ENCODE measurements around the gene OLR1. TPM values are rescaled to one million over a fixed set of nuclear protein-coding genes. Genes with fewer than 3 reads are reported as not detected.
"Not testable (repeated sequence)": the region's sequence is repeated elsewhere in the genome, so short reads cannot be mapped to it uniquely, and the experiment has no call there.

OLR1 gene
- total RNA-seq (10 to 100 TPM; 52.2 to 63.6 TPM), polyA plus RNA-seq (ENCODE audit: insufficient read length in 6 of 6) (1 to 10 TPM in 3 of 6 donors, under 1 TPM in 3; 0.70 to 1.2 (median 0.92) TPM)
- long read RNA-seq, donor 1, partial matches to known transcripts: 0 of 2 reads
- long read RNA-seq, donor 1, other reads (novel, unspliced or antisense): 0 of 2 reads
- long read RNA-seq, donor 2, partial matches to known transcripts: 0 of 1 reads
- long read RNA-seq, donor 2, other reads (novel, unspliced or antisense): 0 of 1 reads
- long read RNA-seq, donor 3: 0 reads
- long read RNA-seq, donor 4, transcript OLR1-201 (6 exons, 2,462 nt): major isoform, 9 of 15 reads
- long read RNA-seq, donor 4, partial matches to known transcripts: 1 of 15 reads
- long read RNA-seq, donor 4, other reads (novel, unspliced or antisense): 4 of 15 reads
- long read RNA-seq, donor 5: 0 reads
- long read RNA-seq, donor 6: 0 reads
- long read RNA-seq, donor 7: 0 reads
- long read RNA-seq, donor 8: 0 reads
- long read RNA-seq, donor 9: 0 reads
- long read RNA-seq, donor 10, partial matches to known transcripts: 1 of 4 reads
- long read RNA-seq, donor 10, other reads (novel, unspliced or antisense): 2 of 4 reads
- long read RNA-seq, donor 11, transcript OLR1-201 (6 exons, 2,462 nt): major isoform, 6 of 7 reads
- long read RNA-seq, donor 11, partial matches to known transcripts: 0 of 7 reads
- long read RNA-seq, donor 11, other reads (novel, unspliced or antisense): 0 of 7 reads
- long read RNA-seq, donor 12: 0 reads

DNA sequence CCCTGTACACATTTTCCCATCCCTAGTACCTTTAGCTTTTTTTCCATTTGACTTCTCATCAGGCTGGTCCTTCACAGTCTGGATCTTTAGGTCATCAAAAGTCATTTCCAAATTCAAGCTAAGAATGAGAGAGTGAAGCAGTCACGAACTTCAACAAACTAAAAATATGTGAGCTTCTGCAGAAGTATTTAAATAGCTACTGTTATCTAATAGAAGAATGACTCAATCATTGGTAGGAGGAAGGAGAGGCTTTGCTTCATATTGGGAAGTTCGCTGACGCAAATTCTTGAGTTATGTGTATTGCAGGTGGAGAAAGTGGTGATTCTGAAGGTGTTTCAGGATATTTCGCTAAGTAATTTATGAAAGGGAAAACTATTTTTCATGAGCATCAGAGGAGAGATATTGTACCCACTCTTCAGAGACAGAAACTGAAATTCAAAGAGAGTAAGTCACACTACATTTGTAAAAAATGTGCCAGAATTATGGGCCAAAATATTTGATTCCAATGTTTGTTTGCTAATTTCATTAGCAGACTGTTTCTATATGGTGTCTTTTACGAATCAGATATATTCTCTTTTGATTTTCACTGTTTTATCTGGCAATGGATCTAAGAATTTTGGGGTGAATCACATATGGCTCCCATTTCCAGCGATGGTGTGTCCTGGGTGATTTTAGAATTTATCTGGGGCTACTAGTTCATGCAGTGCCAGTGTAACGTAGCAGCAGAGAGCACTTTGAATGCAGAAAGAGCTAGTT lies at the start of gene OLR1:
Gene OLR1 (minus strand): TSS at position 160 of the 756 bp plus-strand sequence. CDS start 55 bp downstream, at position 105.
- H3K4me1 ChIP-seq: peaks cover 0 to 31% of the 10 kb centered on the region in 2 donors
- no peaks in the 10 kb centered on the region for H3K9me3 ChIP-seq
- no peaks in the 10 kb centered on the region for H3K36me3 ChIP-seq
- peak within 1 kb of the TSS; percentile 30 to 81 for H3K27ac ChIP-seq
- no peaks in the 10 kb centered on the region for H3K27me3 ChIP-seq
- no peak for TF ChIP-seq CTCF (IDR thresholded peaks at IDR 0.05)
- DNase-seq: no peak
- intact Hi-C loops (cut with DNase I): no loop called here
- peak within 1 kb of the TSS in 1 of 2 donors; percentile 25 for H3K4me3 ChIP-seq
- peak; percentile 12 for ATAC-seq

DNA sequence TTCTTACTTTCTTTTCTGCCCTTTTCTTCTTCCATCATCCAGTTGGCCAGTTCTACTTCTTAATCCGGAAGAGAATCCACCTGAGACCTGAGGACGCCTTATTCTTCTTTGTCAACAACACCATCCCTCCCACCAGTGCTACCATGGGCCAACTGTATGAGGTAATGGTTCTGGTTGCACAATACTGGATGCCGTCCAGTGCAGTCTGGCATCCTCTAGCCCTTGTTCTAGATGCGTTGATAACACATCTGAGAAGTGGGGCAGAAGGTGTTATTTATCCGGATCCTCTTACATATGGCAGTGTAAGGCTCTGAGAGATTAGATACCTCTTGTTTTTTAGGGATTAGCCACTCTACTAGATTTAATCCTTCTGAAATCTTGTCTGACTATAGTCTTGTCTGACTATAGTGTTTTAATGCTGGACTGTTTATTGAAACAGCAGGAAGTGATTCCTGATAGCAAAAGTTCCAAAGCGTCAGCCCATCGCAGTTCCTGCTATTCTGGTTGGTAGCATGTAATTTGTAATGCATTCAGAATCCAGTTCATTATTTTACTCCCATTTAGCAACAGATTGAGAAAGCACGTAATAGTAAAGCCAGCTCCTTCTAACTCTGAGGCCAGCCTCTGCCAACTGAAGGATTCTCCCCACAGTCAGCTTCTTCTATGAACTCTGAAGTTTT lies 48.6 kb upstream of the OLR1 start:
- intact Hi-C loops (cut with DNase I): no loop called here
- ATAC-seq (peak; percentile 85), DNase-seq (peak in 1 of 4 donors; percentile 47)
- Histone ChIP-seq H3K4me3 (no peak overlapping the region), H3K27ac (peak overlapping the region; percentile 9 to 39), H3K27me3 (no peaks in the 10 kb centered on the region), H3K36me3 (peaks cover 5 to 69% of the 10 kb centered on the region in 2 donors), H3K9me3 (no peaks in the 10 kb centered on the region), H3K4me1 (peaks cover 0 to 23% of the 10 kb centered on the region in 2 donors)
- no peak for TF ChIP-seq CTCF (IDR thresholded peaks at IDR 0.05)

GRCh38 chr12:10218021-10218420 lies 46.1 kb upstream of the OLR1 start:
- Histone ChIP-seq H3K4me1 (peaks cover 0 to 42% of the 10 kb centered on the region in 2 donors), H3K4me3 (no peak overlapping the region), H3K9me3 (no peaks in the 10 kb centered on the region), H3K36me3 (peaks cover 0 to 53% of the 10 kb centered on the region in 2 donors), H3K27ac (no peak overlapping the region), H3K27me3 (no peaks in the 10 kb centered on the region)
- no peak for TF ChIP-seq CTCF (IDR thresholded peaks at IDR 0.05)
- DNase-seq (no peak), ATAC-seq (no peak)
- intact Hi-C loops (cut with DNase I): no loop called here

DNA sequence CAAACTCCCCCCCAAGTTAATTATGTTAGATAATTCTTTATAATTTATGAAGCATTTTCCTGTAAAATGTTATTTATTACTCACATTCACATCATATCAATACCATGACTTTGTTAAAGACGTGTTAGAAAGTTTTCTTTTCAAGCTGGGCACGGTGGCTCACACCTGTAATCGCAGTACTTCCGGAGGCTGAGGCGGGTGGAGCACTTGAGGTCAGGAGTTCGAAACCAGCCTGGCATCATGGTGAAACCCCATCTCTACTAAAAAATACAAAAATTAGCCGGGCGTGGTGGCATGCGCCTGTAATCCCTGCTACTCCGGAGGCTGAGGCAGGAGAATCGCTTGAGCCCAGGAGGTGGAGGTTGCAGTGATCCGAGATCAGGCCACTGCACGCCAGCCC lies 44.0 kb upstream of the OLR1 start:
- H3K4me3 ChIP-seq; ATAC-seq; intact Hi-C loops (cut with DNase I); H3K27me3 ChIP-seq; DNase-seq; H3K9me3 ChIP-seq; H3K27ac ChIP-seq: not testable (repeated sequence)
- peaks cover 0 to 45% of the 10 kb centered on the region in 2 donors for H3K4me1 ChIP-seq
- H3K36me3 ChIP-seq: peaks cover 0 to 32% of the 10 kb centered on the region in 2 donors

DNA sequence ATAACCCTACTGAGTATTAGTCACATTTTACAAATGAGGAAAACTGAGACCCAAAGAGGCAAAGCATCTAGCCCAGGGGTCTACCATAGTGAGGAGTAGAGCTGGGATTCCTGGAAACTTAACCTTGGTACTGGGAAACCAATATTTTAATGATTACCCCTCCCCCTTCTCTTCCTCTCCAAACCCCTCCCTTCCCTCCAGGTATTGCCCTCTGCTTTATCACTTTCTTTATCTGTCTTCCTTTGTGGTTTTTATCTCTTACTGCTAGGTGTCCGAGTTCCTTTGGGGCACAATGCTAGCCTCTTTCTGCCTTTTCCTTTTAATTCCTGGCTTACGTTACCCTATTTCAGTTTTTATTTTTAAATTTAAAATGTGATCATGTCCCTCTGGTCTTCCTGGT lies 43.5 kb upstream of the OLR1 start:
- H3K27ac ChIP-seq: peak overlapping the region in 1 of 2 donors; percentile 99
- ATAC-seq (no peak), DNase-seq (no peak)
- peaks cover 0 to 27% of the 10 kb centered on the region in 2 donors for H3K36me3 ChIP-seq
- TF ChIP-seq CTCF (IDR thresholded peaks at IDR 0.05): no peak
- H3K9me3 ChIP-seq: no peaks in the 10 kb centered on the region
- H3K4me3 ChIP-seq: peak overlapping the region in 1 of 2 donors; percentile 82
- no peaks in the 10 kb centered on the region for H3K27me3 ChIP-seq
- intact Hi-C loops (cut with DNase I): no loop called here
- peaks cover 0 to 40% of the 10 kb centered on the region in 2 donors for H3K4me1 ChIP-seq
